HCT116 (cell line): ENCODE data around the gene MTG2. TPM values are rescaled to one million over a fixed set of nuclear protein-coding genes. Genes with fewer than 3 reads are reported as not detected.

Experiments
- ATAC-seq: fragments of 200-7000 bp; cut with Tn5 transposase; 2 replicates; pipeline ENCODE4 v1.9.1; 2020; ENCODE audit warnings: mild to moderate bottlenecking, moderate library complexity
- BruUV-seq: library from RNA; stranded (reverse); fragments of 400-500 nt; replicated peaks from 2 replicates; lab custom pipeline; 2021; lab: Mats Ljungman, UMichigan
- CTCF ChIA-PET: fragments of 300-600 bp; sonication (Branson Sonifier 250); formaldehyde crosslinking; loops from one replicate; lab custom pipeline; 2021; ENCODE audit warnings: antibody characterized with exemption; lab: Charles Lee
- POLR2A ChIA-PET: fragments of 300-600, 350-600 bp; sonication (Branson Sonifier 250); formaldehyde crosslinking; loops from one replicate; lab custom pipeline; 2021; ENCODE audit warnings: antibody characterized with exemption; lab: Charles Lee
- RAD21 ChIA-PET, 2 experiments: fragments of 300-600 bp; sonication (Branson Sonifier 250); formaldehyde crosslinking; loops; one replicate each; lab custom pipeline; 2023; ENCODE audit warnings: low total read pairs in 2 of 2; ENCODE audit not compliant: uncharacterized antibody in 2 of 2, unreplicated experiment in 2 of 2, low non-redundant PET in 1 of 2; lab: Charles Lee
- DNase-seq: peaks from one replicate; pipeline ENCODE4 v3.0.0-alpha.2; 2010; ENCODE audit warnings: low read depth, low spot score
- H2AFZ ChIP-seq: fragments of 200-600 bp; shearing (Covaris generic), sonication (generic); 2 replicates; pipeline ENCODE4 v1.6.1; 2017; ENCODE audit warnings: low read depth, mixed run types, mixed read lengths, antibody characterized with exemption, low read length; ENCODE audit not compliant: poor library complexity, severe bottlenecking
- H3K27ac ChIP-seq: 2 replicates; pipeline ENCODE4 v1.5.1; 2012; ENCODE audit warnings: low read depth, low read length
- H3K27me3 ChIP-seq: fragments of 200-600 bp; sonication (generic); 2 replicates; pipeline ENCODE4 v1.6.1; 2016; ENCODE audit warnings: mixed run types, low read length, mixed read lengths; ENCODE audit not compliant: insufficient read depth
- H3K36me3 ChIP-seq, 2 experiments: fragments of 200-500 bp in 1 of 2; fragments of 200-600 bp in 1 of 2; sonication (Bioruptor generic) in 1 of 2; sonication (generic) in 1 of 2; 2 replicates each; pipeline versions ENCODE4 v1.5.1 to v1.6.1; 2014 to 2016; ENCODE audit warnings: low read length in 2 of 2, inconsistent platforms in 1 of 2, mixed read lengths in 1 of 2, mixed run types in 1 of 2; ENCODE audit not compliant: insufficient read depth in 2 of 2, control insufficient read depth in 1 of 2
- H3K4me1 ChIP-seq, 2 experiments: fragments of 200-600 bp in 1 of 2; sonication (generic) in 1 of 2; 2 replicates each; pipeline versions ENCODE4 v1.5.1 to v1.6.1; 2012 to 2017; ENCODE audit warnings: low read length in 2 of 2, inconsistent platforms in 1 of 2, mild to moderate bottlenecking in 1 of 2, mixed read lengths in 1 of 2, mixed run types in 1 of 2, moderate library complexity in 1 of 2; ENCODE audit not compliant: insufficient read depth in 2 of 2, control insufficient read depth in 1 of 2
- H3K4me2 ChIP-seq: fragments of 200-600 bp; sonication (generic); 2 replicates; pipeline ENCODE4 v1.6.1; 2017; ENCODE audit warnings: mixed run types, low read length, mixed read lengths
- H3K4me3 ChIP-seq, 2 experiments: fragments of 200-600 bp in 1 of 2; sonication (generic) in 1 of 2; replicated peaks in 1 of 2; 2 replicates each; pipeline ENCODE4 v1.5.1; 2011 to 2016; ENCODE audit warnings: low read length in 2 of 2, control low read depth in 1 of 2, low read depth in 1 of 2, mild to moderate bottlenecking in 1 of 2, mixed read lengths in 1 of 2, mixed run types in 1 of 2
- H3K79me2 ChIP-seq: fragments of 200-600 bp; sonication (generic); 2 replicates; pipeline ENCODE4 v1.6.1; 2017; ENCODE audit warnings: mild to moderate bottlenecking, mixed run types, low read length, moderate library complexity, mixed read lengths; ENCODE audit not compliant: insufficient read depth
- H3K9ac ChIP-seq: fragments of 200-600 bp; sonication (generic); 2 replicates; pipeline ENCODE4 v1.6.1; 2016; ENCODE audit warnings: low read length, mixed read lengths
- H3K9me2 ChIP-seq: fragments of 200-600 bp; sonication (generic), shearing (Covaris generic); 2 replicates; pipeline ENCODE4 v1.6.1; 2017; ENCODE audit warnings: mixed run types, mild to moderate bottlenecking, moderate library complexity; ENCODE audit not compliant: insufficient read depth
- H3K9me3 ChIP-seq, 2 experiments: fragments of 200-500 bp in 1 of 2; fragments of 200-600 bp in 1 of 2; sonication (Bioruptor generic) in 1 of 2; sonication (generic) in 1 of 2; 2 replicates each; pipeline ENCODE4 v1.6.1; 2014 to 2017; ENCODE audit warnings: low read length in 2 of 2, mixed read lengths in 2 of 2, inconsistent platforms in 1 of 2, low read depth in 1 of 2, mild to moderate bottlenecking in 1 of 2, mixed run types in 1 of 2, moderate library complexity in 1 of 2; ENCODE audit not compliant: control insufficient read depth in 1 of 2, insufficient read depth in 1 of 2
- H4K20me1 ChIP-seq: fragments of 200-600 bp; sonication (generic), shearing (Covaris generic); 2 replicates; pipeline ENCODE4 v1.6.1; 2017; ENCODE audit warnings: mixed run types, mild to moderate bottlenecking, moderate library complexity; ENCODE audit not compliant: insufficient read depth
- CTCF ChIP-seq, 3 experiments: fragments of 200-600 bp in 1 of 3; sonication (generic) in 1 of 3; IDR thresholded peaks in 2 of 3; conservative IDR thresholded peaks in 1 of 3; 2 replicates each; pipeline ENCODE4 v1.5.1; 2012 to 2017; ENCODE audit warnings: low read depth in 2 of 3, low read length in 2 of 3, antibody characterized with exemption in 1 of 3, borderline replicate concordance in 1 of 3, control low read depth in 1 of 3, mild to moderate bottlenecking in 1 of 3, mixed read lengths in 1 of 3, mixed run types in 1 of 3, moderate library complexity in 1 of 3; ENCODE audit not compliant: insufficient read depth in 1 of 3
- POLR2AphosphoS5 ChIP-seq: IDR thresholded peaks from 2 replicates; pipeline ENCODE4 v1.6.1; 2011; ENCODE audit warnings: mild to moderate bottlenecking, low read depth, low read length, moderate library complexity
- SP1 ChIP-seq: IDR thresholded peaks from 2 replicates; pipeline ENCODE4 v1.6.1; 2012; ENCODE audit warnings: low read depth
- ZFX ChIP-seq: fragments of 450-650 bp; IDR thresholded peaks from 2 replicates; pipeline ENCODE4 v1.6.1; 2017
- intact Hi-C: fragments of 100-400 bp; cut with micrococcal nuclease; formaldehyde crosslinking; loops from 2 replicates; pipeline ENCODE4 v1.10.0; 2022
- total RNA-seq: library from RNA; stranded (reverse); gene quantifications from one replicate; pipeline ENCODE4 v1.2.1, GENCODE V29; 2021; ENCODE audit not compliant: unreplicated experiment

Gene MTG2
- total RNA-seq, 1 experiment from 2014 or later, result 43.3 TPM

DNA sequence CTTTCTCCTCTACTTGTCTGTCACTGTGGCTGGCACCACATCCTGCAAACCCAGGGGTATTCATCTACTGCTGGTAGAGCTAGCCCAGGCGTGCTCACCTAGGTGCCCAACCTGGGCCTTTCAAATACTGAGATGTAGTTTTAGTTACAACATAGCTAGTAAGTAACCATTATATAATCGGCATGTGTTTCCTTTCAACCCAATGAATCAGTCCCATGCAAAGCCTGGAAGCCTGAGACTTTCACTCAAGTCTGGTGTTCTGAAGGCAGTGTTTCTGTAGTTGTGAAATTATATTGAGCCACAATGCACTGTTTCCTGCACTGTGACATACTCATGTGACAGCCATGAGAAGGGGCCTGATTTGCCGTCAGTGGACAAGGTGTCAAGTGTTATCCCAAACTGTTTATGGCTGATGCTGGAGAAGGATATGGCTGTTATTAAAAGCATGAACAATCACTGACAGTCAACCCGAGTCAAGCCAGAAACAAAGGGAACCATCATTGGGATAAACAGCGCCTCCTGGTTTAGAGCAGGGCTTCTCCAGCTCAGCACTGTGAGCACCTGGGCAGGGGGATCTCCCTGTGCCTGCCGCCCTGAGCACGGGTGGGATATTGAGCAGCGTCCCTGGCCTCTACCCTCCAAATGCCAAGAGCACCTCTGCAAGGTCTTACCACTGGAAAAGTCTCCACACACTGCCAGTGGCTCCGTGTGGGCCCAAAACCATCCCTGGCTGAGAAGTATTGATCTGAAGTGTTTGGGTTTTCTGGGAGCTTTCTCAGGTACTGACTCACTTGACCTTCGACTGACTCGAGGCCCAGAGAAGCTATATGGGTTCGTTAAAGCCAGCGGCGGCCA is 41.2 kb upstream of the MTG2 start:
- POLR2A ChIA-PET, result no interaction called here
- TF ChIP-seq CTCF (IDR thresholded peaks at IDR 0.05 in 2 of 3, conservative IDR thresholded peaks at IDR 0.05 in 1 of 3; ENCODE audit: borderline replicate concordance in 1 of 3, insufficient read depth in 1 of 3, low read depth in 2 of 3, low read length in 2 of 3), result peak in 2 of 3 experiments; percentile 45 to 54; a peak in 3 of 6 replicates
- TF ChIP-seq POLR2AphosphoS5, result no peak
- no peak for TF ChIP-seq SP1
- TF ChIP-seq ZFX, result no peak
- TF ChIP-seq, all 23 proteins: peak for 1
- Histone ChIP-seq H3K27me3 (no peaks in the 10 kb centered on the region), H3K79me2 (peaks cover 82% of the 10 kb centered on the region), H3K27ac (peak overlapping the region; percentile 97), H3K4me2 (peak overlapping the region; percentile 90), H3K36me3 (peaks cover 27 to 60% of the 10 kb centered on the region in 2 experiments), H3K4me1 (peaks cover 13 to 23% of the 10 kb centered on the region in 2 experiments), H3K9me3 (no peaks in the 10 kb centered on the region), H4K20me1 (peaks cover 39% of the 10 kb centered on the region; the same call in 1 of the 2 replicates), H3K4me3 (peak overlapping the region; percentile 65 to 87), H3K9me2 (no peaks in the 10 kb centered on the region), H3K9ac (peak overlapping the region; percentile 91), H2AFZ (no peak overlapping the region)
- ChIA-PET RAD21 (no interaction called here), CTCF (interaction anchor here (1.4 to 1.7 kb wide), 2 partner anchors 15 to 131 kb away, joined by 4 to 5 read pairs; no protein-coding TSS in a partner anchor)
- ATAC-seq (no peak), DNase-seq (no peak)
- intact Hi-C loops, result no loop called here
- BruUV-seq, result TSS peak; percentile 37
